Measurements from ENCODE around the gene KDM8.
A peak's percentile ranks its signal among the peaks of the same experiment; 100 is the strongest.

KDM8 gene

DNA sequence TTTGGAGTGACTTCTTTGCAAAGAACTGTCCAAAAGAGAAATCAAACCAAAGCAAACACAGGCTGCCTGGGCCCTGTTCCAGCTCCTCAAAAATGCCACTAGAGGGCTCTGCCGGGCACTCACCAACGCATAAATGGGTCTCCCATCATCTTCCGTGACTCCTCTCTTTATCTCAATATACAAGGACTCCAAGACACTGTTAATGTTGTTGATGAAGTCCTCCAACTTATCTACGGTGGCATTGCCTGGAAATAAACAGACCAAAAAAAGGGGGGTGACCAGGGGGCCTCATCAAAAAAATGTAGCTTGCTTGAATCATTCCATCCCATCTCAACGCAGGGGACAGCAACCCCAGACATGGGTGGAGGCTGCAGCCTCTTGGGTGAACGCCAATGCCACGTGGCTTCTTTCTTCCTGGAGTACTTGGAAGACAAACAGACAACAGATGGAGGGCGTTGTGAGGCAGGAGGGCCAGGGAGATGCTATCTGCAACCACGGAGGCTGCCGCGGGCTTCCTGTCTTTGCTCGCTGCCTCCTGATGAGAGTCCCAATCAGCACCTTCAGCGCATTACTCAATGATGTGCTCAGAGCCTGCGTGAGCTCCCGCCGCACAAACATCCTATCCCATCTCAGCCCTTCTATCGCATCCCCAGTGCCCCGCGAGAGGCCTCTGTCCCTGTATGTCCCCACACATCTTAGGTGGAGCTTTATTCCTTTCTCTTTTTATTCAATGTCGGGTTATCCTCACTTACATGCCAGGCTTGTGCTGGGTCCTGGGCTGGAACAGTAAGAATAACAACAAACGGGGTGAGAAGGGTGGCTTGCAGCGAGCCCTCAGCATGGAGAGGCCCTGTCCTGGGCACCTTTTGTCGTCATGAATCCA, 32.0 kb downstream of the KDM8 start (continued):
- TF ChIP-seq, protein P1, sequence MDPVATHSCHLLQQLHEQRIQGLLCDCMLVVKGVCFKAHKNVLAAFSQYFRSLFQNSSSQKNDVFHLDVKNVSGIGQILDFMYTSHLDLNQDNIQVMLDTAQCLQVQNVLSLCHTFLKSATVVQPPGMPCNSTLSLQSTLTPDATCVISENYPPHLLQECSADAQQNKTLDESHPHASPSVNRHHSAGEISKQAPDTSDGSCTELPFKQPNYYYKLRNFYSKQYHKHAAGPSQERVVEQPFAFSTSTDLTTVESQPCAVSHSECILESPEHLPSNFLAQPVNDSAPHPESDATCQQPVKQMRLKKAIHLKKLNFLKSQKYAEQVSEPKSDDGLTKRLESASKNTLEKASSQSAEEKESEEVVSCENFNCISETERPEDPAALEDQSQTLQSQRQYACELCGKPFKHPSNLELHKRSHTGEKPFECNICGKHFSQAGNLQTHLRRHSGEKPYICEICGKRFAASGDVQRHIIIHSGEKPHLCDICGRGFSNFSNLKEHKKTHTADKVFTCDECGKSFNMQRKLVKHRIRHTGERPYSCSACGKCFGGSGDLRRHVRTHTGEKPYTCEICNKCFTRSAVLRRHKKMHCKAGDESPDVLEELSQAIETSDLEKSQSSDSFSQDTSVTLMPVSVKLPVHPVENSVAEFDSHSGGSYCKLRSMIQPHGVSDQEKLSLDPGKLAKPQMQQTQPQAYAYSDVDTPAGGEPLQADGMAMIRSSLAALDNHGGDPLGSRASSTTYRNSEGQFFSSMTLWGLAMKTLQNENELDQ (tag by site-specific recombination; IDR thresholded peaks at IDR 0.05; ENCODE audit: low read depth): no peak
- no peak for TF ChIP-seq ZNF621 (tag by site-specific recombination; IDR thresholded peaks at IDR 0.05)
- no peak for TF ChIP-seq ZNF404 (tag by site-specific recombination; IDR thresholded peaks at IDR 0.05)
- peak; percentile 95 for TF ChIP-seq ZNF2 (tag by site-specific recombination; IDR thresholded peaks at IDR 0.05)
- peak; percentile 33; the same call in 1 of the 2 replicates for TF ChIP-seq OSR2 (tag by site-specific recombination; IDR thresholded peaks at IDR 0.05)
- TF ChIP-seq ZNF585B (tag by site-specific recombination; IDR thresholded peaks at IDR 0.05): no peak

DNA sequence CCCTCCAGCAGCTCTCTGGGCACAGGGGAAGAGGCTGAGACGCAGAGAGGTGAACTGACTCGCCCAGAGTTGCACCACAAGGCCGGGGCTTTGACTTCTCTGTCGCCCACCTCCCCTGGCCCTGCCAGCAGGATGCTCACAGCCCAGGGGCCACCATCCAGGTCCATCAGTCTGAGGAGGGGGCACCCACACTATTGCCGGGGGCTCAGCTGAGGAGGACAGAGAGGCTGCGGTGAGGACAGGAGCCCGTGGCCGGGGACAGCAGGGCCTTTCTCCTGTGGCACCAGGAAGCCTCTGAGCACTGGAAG, 32.6 kb downstream of the KDM8 start:
- Histone ChIP-seq H3K27ac (ENCODE audit: extremely low read depth, low read depth, low read length) (no peak overlapping the region), H3K4me1 (ENCODE audit: control insufficient read depth, insufficient read depth, low read length) (peaks cover 4% of the 10 kb centered on the region; the same call in 1 of the 2 replicates), H3K4me3 (ENCODE audit: low read depth, low read length) (no peak overlapping the region), H3K36me3 (ENCODE audit: control insufficient read depth in 2 of 2, insufficient read depth in 1 of 2, low read length in 2 of 2) (peaks cover 0 to 31% of the 10 kb centered on the region in 2 experiments; a peak in 1 of 3 replicates), H3K9me3 (ENCODE audit: control insufficient read depth, insufficient read depth, low read depth, low read length) (no peaks in the 10 kb centered on the region)
- ChIA-PET POLR2A (interaction anchor here (0.6 to 0.7 kb wide), 2 partner anchors 33 to 56 kb away, joined by 3 to 9 read pairs; no protein-coding TSS in a partner anchor), CTCF (interaction anchor here (0.6 to 4.4 kb wide), 6 partner anchors 9 to 328 kb away, joined by 3 to 83 read pairs (median 12); no protein-coding TSS in a partner anchor)
- no peak for TF ChIP-seq ZNF426 (tag by site-specific recombination; IDR thresholded peaks at IDR 0.05)
- TF ChIP-seq ZNF398 (tag by site-specific recombination; IDR thresholded peaks at IDR 0.05): no peak
- TF ChIP-seq ZNF248 (tag by site-specific recombination; IDR thresholded peaks at IDR 0.05): no peak
- TF ChIP-seq ZNF561 (tag by site-specific recombination; IDR thresholded peaks at IDR 0.05; ENCODE audit: borderline replicate concordance): no peak
- TF ChIP-seq ZNF48 (tag by site-specific recombination; IDR thresholded peaks at IDR 0.05): no peak
- TF ChIP-seq, protein P2, sequence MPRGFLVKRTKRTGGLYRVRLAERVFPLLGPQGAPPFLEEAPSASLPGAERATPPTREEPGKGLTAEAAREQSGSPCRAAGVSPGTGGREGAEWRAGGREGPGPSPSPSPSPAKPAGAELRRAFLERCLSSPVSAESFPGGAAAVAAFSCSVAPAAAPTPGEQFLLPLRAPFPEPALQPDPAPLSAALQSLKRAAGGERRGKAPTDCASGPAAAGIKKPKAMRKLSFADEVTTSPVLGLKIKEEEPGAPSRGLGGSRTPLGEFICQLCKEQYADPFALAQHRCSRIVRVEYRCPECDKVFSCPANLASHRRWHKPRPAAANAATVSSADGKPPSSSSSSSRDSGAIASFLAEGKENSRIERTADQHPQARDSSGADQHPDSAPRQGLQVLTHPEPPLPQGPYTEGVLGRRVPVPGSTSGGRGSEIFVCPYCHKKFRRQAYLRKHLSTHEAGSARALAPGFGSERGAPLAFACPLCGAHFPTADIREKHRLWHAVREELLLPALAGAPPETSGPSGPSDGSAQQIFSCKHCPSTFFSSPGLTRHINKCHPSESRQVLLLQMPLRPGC (tag by site-specific recombination; IDR thresholded peaks at IDR 0.05): no peak
- TF ChIP-seq KLF8 (tag by site-specific recombination; IDR thresholded peaks at IDR 0.05): no peak
- no peak for TF ChIP-seq ZXDB (tag by site-specific recombination; IDR thresholded peaks at IDR 0.05)
- no peak for TF ChIP-seq ZBTB21 (tag by site-specific recombination; IDR thresholded peaks at IDR 0.05)
- no peak for TF ChIP-seq ZNF404 (tag by site-specific recombination; IDR thresholded peaks at IDR 0.05)
- TF ChIP-seq ZNF530 (tag by site-specific recombination; IDR thresholded peaks at IDR 0.05; ENCODE audit: low read depth): no peak
- TF ChIP-seq ZEB2 (tag by site-specific recombination; IDR thresholded peaks at IDR 0.05): no peak
- no peak for TF ChIP-seq ZNF76 (tag by site-specific recombination; IDR thresholded peaks at IDR 0.05; ENCODE audit: borderline replicate concordance, low read depth)
- no peak for TF ChIP-seq EGR2 (tag by site-specific recombination; IDR thresholded peaks at IDR 0.05; ENCODE audit: low read depth)
- TF ChIP-seq KLF17 (tag by site-specific recombination; IDR thresholded peaks at IDR 0.05): no peak
- no peak for TF ChIP-seq IKZF3 (tag by site-specific recombination; IDR thresholded peaks at IDR 0.05)
- no peak for TF ChIP-seq ZNF394 (tag by site-specific recombination; IDR thresholded peaks at IDR 0.05; ENCODE audit: borderline replicate concordance)
- TF ChIP-seq ZNF24 (tag by site-specific recombination; IDR thresholded peaks at IDR 0.05): no peak
- no peak for TF ChIP-seq ZNF157 (tag by site-specific recombination; IDR thresholded peaks at IDR 0.05)
